Colonic mucosa (tissue), 4 donors: ENCODE measurements around the gene PLXDC2. TPM values are rescaled to one million over a fixed set of nuclear protein-coding genes. Genes with fewer than 3 reads are reported as not detected.

Source experiments
- DNase-seq: peaks from one replicate; pipeline ENCODE4 v3.0.0-alpha.2; 2020
- H3K27ac ChIP-seq: fragments of 200-600 bp; one replicate; pipeline ENCODE4 v1.8.0; 2021
- H3K27me3 ChIP-seq: fragments of 200-600 bp; one replicate; pipeline ENCODE4 v1.8.0; 2021
- H3K36me3 ChIP-seq: fragments of 200-600 bp; one replicate; pipeline ENCODE4 v1.8.0; 2021
- H3K4me1 ChIP-seq: fragments of 200-600 bp; one replicate; pipeline ENCODE4 v1.8.0; 2021; ENCODE audit warnings: mild to moderate bottlenecking
- H3K4me3 ChIP-seq: fragments of 200-600 bp; one replicate; pipeline ENCODE4 v1.8.0; 2021
- H3K9ac ChIP-seq, 2 donors: one replicate each; pipeline ENCODE4 v1.7.0; 2013; ENCODE audit warnings: control low read depth in 2 of 2, low read depth in 2 of 2, low read length in 2 of 2
- H3K9me3 ChIP-seq: fragments of 200-600 bp; one replicate; pipeline ENCODE4 v1.8.0; 2021
- intact Hi-C: fragments of 100-400 bp; cut with DNase I; formaldehyde crosslinking; loops from one replicate; pipeline ENCODE4 v1.14.1; 2022
- total RNA-seq, 2 donors: library from RNA; stranded (reverse); fragmentation: NEBNext Ultra II Directional in 1 of 2; extraction: Animal tissue kit (Norgen Biotek cat#: 25700) in 1 of 2; gene quantifications; one replicate each; pipeline ENCODE4 v1.2.1, GENCODE V29; 2021
- TF ChIP-seq, protein P1 (sequence below): fragments of 200-600 bp; IDR thresholded peaks from one replicate; pipeline ENCODE4 v1.8.0; 2022; ENCODE audit warnings: antibody characterized with exemption, mild to moderate bottlenecking
- donor health status: healthy.
- donor health status: DM: no; HTN: no; CAD: no.
- donor health status: DM: no; HTN: no; CAD: no.

The PLXDC2 gene
- total RNA-seq, 2 donors from 2014 or later, result 12.5 to 22.4 TPM

DNA sequence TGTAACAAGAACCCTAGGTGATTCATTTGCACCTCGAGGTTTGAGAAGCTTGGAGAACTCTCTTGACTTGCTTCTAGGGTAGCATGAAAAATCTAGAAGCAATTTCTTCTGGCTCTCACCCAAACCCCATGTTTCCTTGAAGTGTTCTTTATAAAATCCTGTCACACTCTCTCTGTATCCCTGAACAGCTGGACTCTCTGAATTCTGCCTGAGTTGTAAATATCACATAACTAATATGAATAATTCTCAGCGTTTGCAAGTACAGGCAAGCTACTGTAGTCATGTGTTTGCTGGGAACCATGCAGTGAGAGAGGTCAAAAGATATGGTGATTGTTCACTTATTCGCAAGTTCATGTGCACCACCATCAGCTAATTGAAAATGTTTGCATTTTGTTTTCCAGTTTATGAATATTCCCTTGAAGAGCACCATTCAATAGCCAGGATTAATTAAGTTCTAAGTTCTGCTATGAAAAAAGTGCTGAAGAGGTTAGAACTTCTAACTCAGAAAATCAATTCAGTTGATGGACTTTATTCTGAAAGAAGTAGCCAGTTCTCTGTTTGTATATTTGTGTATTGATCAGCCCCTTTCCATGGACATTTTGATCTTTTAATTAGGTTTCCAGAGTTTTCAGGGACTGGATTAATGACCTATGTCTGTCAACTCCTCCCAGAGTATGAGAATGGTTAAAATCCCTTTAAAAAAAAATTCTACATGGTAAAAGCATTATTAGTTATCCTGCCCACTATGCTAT is 243.0 kb downstream of the PLXDC2 start:
- Histone ChIP-seq H3K9me3 (no peaks in the 10 kb centered on the region), H3K36me3 (no peaks in the 10 kb centered on the region), H3K27me3 (no peaks in the 10 kb centered on the region), H3K27ac (no peak overlapping the region), H3K4me1 (no peaks in the 10 kb centered on the region), H3K4me3 (no peak overlapping the region), H3K9ac (no peak overlapping the region)
- DNase-seq, result no peak
- intact Hi-C loops, result no loop called here
- TF ChIP-seq, protein P1, sequence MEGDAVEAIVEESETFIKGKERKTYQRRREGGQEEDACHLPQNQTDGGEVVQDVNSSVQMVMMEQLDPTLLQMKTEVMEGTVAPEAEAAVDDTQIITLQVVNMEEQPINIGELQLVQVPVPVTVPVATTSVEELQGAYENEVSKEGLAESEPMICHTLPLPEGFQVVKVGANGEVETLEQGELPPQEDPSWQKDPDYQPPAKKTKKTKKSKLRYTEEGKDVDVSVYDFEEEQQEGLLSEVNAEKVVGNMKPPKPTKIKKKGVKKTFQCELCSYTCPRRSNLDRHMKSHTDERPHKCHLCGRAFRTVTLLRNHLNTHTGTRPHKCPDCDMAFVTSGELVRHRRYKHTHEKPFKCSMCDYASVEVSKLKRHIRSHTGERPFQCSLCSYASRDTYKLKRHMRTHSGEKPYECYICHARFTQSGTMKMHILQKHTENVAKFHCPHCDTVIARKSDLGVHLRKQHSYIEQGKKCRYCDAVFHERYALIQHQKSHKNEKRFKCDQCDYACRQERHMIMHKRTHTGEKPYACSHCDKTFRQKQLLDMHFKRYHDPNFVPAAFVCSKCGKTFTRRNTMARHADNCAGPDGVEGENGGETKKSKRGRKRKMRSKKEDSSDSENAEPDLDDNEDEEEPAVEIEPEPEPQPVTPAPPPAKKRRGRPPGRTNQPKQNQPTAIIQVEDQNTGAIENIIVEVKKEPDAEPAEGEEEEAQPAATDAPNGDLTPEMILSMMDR, result no peak

GRCh38 chr10:20065814-20066213 is 249.6 kb downstream of the PLXDC2 start:
- Histone ChIP-seq H3K27me3 (no peaks in the 10 kb centered on the region), H3K27ac (no peak overlapping the region), H3K4me1 (no peaks in the 10 kb centered on the region), H3K36me3 (no peaks in the 10 kb centered on the region), H3K9ac (no peak overlapping the region), H3K9me3 (no peaks in the 10 kb centered on the region), H3K4me3 (no peak overlapping the region)
- intact Hi-C loops, result no loop called here
- TF ChIP-seq, protein P1, result no peak
- DNase-seq, result no peak

GRCh38 chr10:20073167-20073566 is 256.9 kb downstream of the PLXDC2 start:
- intact Hi-C loops, result no loop called here
- H3K9ac ChIP-seq, result no peak overlapping the region

DNA sequence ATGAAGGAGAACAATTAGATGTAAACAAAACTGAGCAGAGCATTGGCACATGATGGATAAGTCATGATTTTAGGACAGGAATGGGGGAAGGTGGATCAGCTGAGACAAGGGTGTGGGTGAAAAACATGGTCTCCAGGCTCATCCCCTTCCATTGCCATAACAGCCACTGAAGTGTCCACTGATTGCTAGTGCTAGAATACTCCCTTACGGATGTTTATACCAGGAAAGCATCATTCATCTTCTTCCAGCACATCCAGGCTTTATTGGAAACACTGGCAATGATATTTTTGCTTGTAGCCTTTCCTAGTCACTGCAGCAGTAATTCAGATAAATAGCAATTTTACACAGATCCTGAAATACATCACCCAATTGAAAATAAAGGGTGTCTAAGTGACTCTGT is 259.5 kb downstream of the PLXDC2 start:
- intact Hi-C loops, result no loop called here
- no peak overlapping the region for H3K27ac ChIP-seq
- no peak overlapping the region for H3K4me3 ChIP-seq
- DNase-seq, result no peak
- no peak overlapping the region for H3K9ac ChIP-seq
- H3K36me3 ChIP-seq, result no peaks in the 10 kb centered on the region
- H3K27me3 ChIP-seq, result no peaks in the 10 kb centered on the region
- H3K4me1 ChIP-seq, result no peaks in the 10 kb centered on the region
- TF ChIP-seq, protein P1, result no peak
- no peaks in the 10 kb centered on the region for H3K9me3 ChIP-seq

More at GRCh38 chr10:20073167-20073566, 256.9 kb downstream of the PLXDC2 start:
- DNase-seq, result no peak
- TF ChIP-seq, protein P1, result no peak
- Histone ChIP-seq H3K9me3 (no peaks in the 10 kb centered on the region), H3K36me3 (no peaks in the 10 kb centered on the region), H3K4me3 (no peak overlapping the region), H3K27me3 (no peaks in the 10 kb centered on the region), H3K4me1 (no peaks in the 10 kb centered on the region), H3K27ac (no peak overlapping the region)

DNA sequence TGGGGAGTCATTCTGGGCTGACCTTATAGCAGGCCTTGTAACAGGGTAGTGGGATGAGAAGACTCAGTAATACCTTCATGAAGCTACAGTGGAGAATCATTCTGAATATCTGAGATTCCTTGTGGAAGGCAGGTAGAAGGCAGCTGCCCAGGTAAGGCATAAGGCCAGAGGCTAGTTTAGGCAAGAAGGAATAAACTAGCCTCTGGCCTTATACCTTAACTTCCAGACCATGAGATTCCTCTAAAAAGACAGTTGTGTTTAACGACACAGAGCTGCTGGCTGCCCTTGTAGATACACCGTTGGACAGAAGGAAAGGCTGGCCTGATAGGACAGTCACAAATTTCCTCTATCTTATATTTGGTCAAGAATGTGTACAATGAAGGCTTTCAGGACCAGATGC is 268.2 kb downstream of the PLXDC2 start:
- Histone ChIP-seq H3K36me3 (no peaks in the 10 kb centered on the region), H3K4me1 (no peaks in the 10 kb centered on the region), H3K27ac (no peak overlapping the region), H3K27me3 (no peaks in the 10 kb centered on the region), H3K4me3 (no peak overlapping the region), H3K9me3 (no peaks in the 10 kb centered on the region), H3K9ac (no peak overlapping the region)
- no peak for DNase-seq
- intact Hi-C loops, result no loop called here
- TF ChIP-seq, protein P1, result no peak
